ENCODE measurements around the gene FSTL1.

DNA sequence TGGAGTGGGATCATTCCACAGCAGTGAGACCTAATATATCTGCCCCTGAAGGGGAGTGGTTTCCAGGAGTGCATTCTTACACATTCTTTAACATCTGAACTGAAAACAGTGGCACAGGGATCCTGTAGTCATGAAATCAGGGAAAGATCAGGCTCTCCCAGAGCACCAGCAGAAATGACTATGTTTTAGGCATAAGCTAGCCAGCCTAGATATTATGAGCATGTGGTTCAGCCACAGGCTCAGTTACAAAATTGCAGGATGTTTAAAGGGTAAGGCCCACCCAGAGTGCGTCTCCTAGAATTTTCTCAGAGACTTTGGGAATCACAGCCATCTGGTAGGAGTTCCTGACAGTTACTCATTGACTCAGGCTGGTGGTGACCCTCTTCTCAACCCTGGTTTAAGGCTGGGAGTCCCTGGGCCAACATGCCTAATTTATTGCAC lies 20.9 kb downstream of the FSTL1 start:
- TF ChIP-seq, protein P1, sequence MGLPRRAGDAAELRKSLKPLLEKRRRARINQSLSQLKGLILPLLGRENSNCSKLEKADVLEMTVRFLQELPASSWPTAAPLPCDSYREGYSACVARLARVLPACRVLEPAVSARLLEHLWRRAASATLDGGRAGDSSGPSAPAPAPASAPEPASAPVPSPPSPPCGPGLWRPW (IDR thresholded peaks at IDR 0.05): no peak
- TF ChIP-seq SMC3 (IDR thresholded peaks at IDR 0.05): no peak
- no peak for TF ChIP-seq CHD2 (IDR thresholded peaks at IDR 0.05; ENCODE audit: low read length, partially characterized antibody)
- no peak for TF ChIP-seq RAD21 (conservative IDR thresholded peaks at IDR 0.05 in 1 of 2, IDR thresholded peaks at IDR 0.05 in 1 of 2)
- TF ChIP-seq POLR2A (IDR thresholded peaks at IDR 0.05; ENCODE audit: low read length): no peak
- TF ChIP-seq MAFK (IDR thresholded peaks at IDR 0.05; ENCODE audit: partially characterized antibody): no peak
- TF ChIP-seq, protein P2, sequence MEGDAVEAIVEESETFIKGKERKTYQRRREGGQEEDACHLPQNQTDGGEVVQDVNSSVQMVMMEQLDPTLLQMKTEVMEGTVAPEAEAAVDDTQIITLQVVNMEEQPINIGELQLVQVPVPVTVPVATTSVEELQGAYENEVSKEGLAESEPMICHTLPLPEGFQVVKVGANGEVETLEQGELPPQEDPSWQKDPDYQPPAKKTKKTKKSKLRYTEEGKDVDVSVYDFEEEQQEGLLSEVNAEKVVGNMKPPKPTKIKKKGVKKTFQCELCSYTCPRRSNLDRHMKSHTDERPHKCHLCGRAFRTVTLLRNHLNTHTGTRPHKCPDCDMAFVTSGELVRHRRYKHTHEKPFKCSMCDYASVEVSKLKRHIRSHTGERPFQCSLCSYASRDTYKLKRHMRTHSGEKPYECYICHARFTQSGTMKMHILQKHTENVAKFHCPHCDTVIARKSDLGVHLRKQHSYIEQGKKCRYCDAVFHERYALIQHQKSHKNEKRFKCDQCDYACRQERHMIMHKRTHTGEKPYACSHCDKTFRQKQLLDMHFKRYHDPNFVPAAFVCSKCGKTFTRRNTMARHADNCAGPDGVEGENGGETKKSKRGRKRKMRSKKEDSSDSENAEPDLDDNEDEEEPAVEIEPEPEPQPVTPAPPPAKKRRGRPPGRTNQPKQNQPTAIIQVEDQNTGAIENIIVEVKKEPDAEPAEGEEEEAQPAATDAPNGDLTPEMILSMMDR (IDR thresholded peaks at IDR 0.05): no peak
- TF ChIP-seq, protein P3, sequence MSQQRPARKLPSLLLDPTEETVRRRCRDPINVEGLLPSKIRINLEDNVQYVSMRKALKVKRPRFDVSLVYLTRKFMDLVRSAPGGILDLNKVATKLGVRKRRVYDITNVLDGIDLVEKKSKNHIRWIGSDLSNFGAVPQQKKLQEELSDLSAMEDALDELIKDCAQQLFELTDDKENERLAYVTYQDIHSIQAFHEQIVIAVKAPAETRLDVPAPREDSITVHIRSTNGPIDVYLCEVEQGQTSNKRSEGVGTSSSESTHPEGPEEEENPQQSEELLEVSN (IDR thresholded peaks at IDR 0.05; ENCODE audit: borderline replicate concordance, low read depth): no peak
- TF ChIP-seq, protein P4, sequence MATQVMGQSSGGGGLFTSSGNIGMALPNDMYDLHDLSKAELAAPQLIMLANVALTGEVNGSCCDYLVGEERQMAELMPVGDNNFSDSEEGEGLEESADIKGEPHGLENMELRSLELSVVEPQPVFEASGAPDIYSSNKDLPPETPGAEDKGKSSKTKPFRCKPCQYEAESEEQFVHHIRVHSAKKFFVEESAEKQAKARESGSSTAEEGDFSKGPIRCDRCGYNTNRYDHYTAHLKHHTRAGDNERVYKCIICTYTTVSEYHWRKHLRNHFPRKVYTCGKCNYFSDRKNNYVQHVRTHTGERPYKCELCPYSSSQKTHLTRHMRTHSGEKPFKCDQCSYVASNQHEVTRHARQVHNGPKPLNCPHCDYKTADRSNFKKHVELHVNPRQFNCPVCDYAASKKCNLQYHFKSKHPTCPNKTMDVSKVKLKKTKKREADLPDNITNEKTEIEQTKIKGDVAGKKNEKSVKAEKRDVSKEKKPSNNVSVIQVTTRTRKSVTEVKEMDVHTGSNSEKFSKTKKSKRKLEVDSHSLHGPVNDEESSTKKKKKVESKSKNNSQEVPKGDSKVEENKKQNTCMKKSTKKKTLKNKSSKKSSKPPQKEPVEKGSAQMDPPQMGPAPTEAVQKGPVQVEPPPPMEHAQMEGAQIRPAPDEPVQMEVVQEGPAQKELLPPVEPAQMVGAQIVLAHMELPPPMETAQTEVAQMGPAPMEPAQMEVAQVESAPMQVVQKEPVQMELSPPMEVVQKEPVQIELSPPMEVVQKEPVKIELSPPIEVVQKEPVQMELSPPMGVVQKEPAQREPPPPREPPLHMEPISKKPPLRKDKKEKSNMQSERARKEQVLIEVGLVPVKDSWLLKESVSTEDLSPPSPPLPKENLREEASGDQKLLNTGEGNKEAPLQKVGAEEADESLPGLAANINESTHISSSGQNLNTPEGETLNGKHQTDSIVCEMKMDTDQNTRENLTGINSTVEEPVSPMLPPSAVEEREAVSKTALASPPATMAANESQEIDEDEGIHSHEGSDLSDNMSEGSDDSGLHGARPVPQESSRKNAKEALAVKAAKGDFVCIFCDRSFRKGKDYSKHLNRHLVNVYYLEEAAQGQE (IDR thresholded peaks at IDR 0.05): no peak
- no peak for TF ChIP-seq BHLHE40 (IDR thresholded peaks at IDR 0.05; ENCODE audit: low read depth, low read length)
- no peak for TF ChIP-seq MAZ (IDR thresholded peaks at IDR 0.05; ENCODE audit: borderline replicate concordance, low read depth, low read length)
- no peak for TF ChIP-seq EP300 (IDR thresholded peaks at IDR 0.05)
- TF ChIP-seq, protein P5, sequence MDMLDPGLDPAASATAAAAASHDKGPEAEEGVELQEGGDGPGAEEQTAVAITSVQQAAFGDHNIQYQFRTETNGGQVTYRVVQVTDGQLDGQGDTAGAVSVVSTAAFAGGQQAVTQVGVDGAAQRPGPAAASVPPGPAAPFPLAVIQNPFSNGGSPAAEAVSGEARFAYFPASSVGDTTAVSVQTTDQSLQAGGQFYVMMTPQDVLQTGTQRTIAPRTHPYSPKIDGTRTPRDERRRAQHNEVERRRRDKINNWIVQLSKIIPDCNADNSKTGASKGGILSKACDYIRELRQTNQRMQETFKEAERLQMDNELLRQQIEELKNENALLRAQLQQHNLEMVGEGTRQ (IDR thresholded peaks at IDR 0.05): no peak
- TF ChIP-seq RCOR1 (IDR thresholded peaks at IDR 0.05; ENCODE audit: low read depth, low read length): no peak
